Activated CD8-positive, alpha-beta memory T cell treated with anti-CD3 and anti-CD28 coated beads, Interleukin-2, amount 10 ng/mL, durations not matched to agents 7 days and 5 days (primary cell): ENCODE data around the gene POU4F2. TPM values are rescaled to one million over a fixed set of nuclear protein-coding genes. Genes with fewer than 3 reads are reported as not detected.
A peak's percentile ranks its signal among the peaks of the same experiment; 100 is the strongest.
"Not testable (repeated sequence)": the region's sequence is repeated elsewhere in the genome, so short reads cannot be mapped to it uniquely, and the experiment has no call there.

Experiments used
- ATAC-seq: fragments of 150-1000 bp; cut with Tn5 transposase; one replicate; pipeline ENCODE4 v1.10.0; 2021; ENCODE audit warnings: moderate library complexity
- CTCF ChIA-PET: fragments of 350-600 bp; sonication (Branson Sonifier 250); formaldehyde crosslinking; loops from one replicate; lab custom pipeline; 2021; ENCODE audit warnings: antibody characterized with exemption; lab: Charles Lee
- DNase-seq: peaks from one replicate; pipeline ENCODE4 v3.0.0-alpha.2; 2020
- H3K27ac Mint-ChIP-seq: one replicate; pipeline ENCODE4 v1.8.0; 2021; ENCODE audit warnings: mild to moderate bottlenecking, mixed read lengths
- H3K27me3 Mint-ChIP-seq: one replicate; pipeline ENCODE4 v1.8.0; 2021; ENCODE audit warnings: mixed read lengths
- H3K36me3 Mint-ChIP-seq: one replicate; pipeline ENCODE4 v1.8.0; 2021; ENCODE audit warnings: mild to moderate bottlenecking, mixed read lengths
- H3K4me1 Mint-ChIP-seq: one replicate; pipeline ENCODE4 v1.8.0; 2021; ENCODE audit warnings: mixed read lengths
- H3K4me3 Mint-ChIP-seq: one replicate; pipeline ENCODE4 v1.8.0; 2021; ENCODE audit warnings: mild to moderate bottlenecking, moderate library complexity, mixed read lengths
- H3K9me3 Mint-ChIP-seq: one replicate; pipeline ENCODE4 v1.8.0; 2022; ENCODE audit warnings: low read depth, mixed read lengths
- total RNA-seq, 2 experiments: library from RNA; stranded (reverse); gene quantifications; one replicate each; pipeline ENCODE4 v1.2.3, GENCODE V29; 2021

POU4F2 gene
- total RNA-seq, 2 experiments from 2014 or later = not detected

GRCh38 chr4:146643812-146644401, 5.2 kb downstream of the POU4F2 start:
- CTCF ChIA-PET = no interaction called here
- no peak for ATAC-seq

GRCh38 chr4:146645921-146646320, 7.2 kb downstream of the POU4F2 start:
- Mint-ChIP-seq H3K27ac (no peak overlapping the region), H3K36me3 (peaks cover 2% of the 10 kb centered on the region), H3K4me3 (no peak overlapping the region), H3K27me3 (peaks cover 91% of the 10 kb centered on the region), H3K9me3 (no peaks in the 10 kb centered on the region), H3K4me1 (no peaks in the 10 kb centered on the region)
- DNase-seq (no peak), ATAC-seq (no peak)
- CTCF ChIA-PET = no interaction called here

More at GRCh38 chr4:146643812-146644401, 5.2 kb downstream of the POU4F2 start:
- Mint-ChIP-seq H3K27ac (no peak overlapping the region), H3K27me3 (peaks cover 88% of the 10 kb centered on the region), H3K9me3 (no peaks in the 10 kb centered on the region), H3K36me3 (peaks cover 7% of the 10 kb centered on the region), H3K4me1 (peaks cover 6% of the 10 kb centered on the region), H3K4me3 (no peak overlapping the region)
- no peak for DNase-seq

DNA sequence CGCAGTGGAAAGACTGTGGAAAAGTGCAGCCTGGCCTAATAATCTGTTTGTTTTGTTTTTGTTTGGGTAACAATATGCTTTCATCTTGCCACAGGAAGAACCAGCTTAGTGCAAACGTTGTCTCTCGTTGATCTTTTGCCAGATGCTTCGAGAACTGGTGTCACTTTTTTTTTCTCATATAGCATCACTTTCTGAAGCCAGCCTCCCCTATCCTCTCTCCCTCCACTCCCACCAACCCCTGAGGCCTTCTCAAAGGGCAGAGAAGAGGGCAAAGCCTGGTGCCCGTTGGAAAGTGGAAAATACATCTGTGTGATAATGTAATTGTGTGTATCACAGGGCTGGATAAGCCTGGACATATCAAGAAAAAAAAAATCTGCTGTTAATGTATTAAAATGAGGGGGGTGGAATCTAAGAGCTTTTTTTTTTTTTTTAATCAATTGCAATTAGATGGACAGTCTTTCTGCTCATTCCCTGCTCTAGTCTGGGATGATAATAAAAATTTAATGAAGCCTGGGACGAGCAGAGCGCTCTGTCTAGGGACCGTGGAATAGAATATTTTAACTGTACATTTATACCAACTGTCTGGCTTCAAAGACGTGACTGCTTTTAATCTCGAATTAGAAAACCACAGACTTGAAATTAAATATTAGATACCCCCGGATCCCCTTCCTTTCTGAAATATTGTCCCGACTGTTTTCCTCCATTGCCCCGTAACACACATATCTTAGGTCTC, 8.1 kb downstream of the POU4F2 start:
- no peaks in the 10 kb centered on the region for H3K36me3 Mint-ChIP-seq
- CTCF ChIA-PET = no interaction called here
- H3K27me3 Mint-ChIP-seq = peaks cover 92% of the 10 kb centered on the region
- H3K4me3 Mint-ChIP-seq = no peak overlapping the region
- H3K27ac Mint-ChIP-seq = no peak overlapping the region
- no peaks in the 10 kb centered on the region for H3K4me1 Mint-ChIP-seq
- ATAC-seq (no peak), DNase-seq (no peak)
- no peaks in the 10 kb centered on the region for H3K9me3 Mint-ChIP-seq

- Mint-ChIP-seq H3K4me3 (no peak overlapping the region), H3K9me3 (no peaks in the 10 kb centered on the region), H3K27me3 (peaks cover 93% of the 10 kb centered on the region), H3K27ac (no peak overlapping the region), H3K4me1 (no peaks in the 10 kb centered on the region), H3K36me3 (peaks cover 1% of the 10 kb centered on the region)
- no peak for DNase-seq
- CTCF ChIA-PET = no interaction called here
- no peak for ATAC-seq
These were observed 9.1 kb downstream of the POU4F2 start for GRCh38 chr4:146647615-146648460.

GRCh38 chr4:146648461-146648783, 9.7 kb downstream of the POU4F2 start:
- Mint-ChIP-seq H3K36me3 (peaks cover 1% of the 10 kb centered on the region), H3K4me3 (no peak overlapping the region), H3K27ac (no peak overlapping the region), H3K27me3 (peaks cover 95% of the 10 kb centered on the region), H3K9me3 (no peaks in the 10 kb centered on the region), H3K4me1 (no peaks in the 10 kb centered on the region)
- ATAC-seq (no peak), DNase-seq (no peak)
- CTCF ChIA-PET = no interaction called here

DNA sequence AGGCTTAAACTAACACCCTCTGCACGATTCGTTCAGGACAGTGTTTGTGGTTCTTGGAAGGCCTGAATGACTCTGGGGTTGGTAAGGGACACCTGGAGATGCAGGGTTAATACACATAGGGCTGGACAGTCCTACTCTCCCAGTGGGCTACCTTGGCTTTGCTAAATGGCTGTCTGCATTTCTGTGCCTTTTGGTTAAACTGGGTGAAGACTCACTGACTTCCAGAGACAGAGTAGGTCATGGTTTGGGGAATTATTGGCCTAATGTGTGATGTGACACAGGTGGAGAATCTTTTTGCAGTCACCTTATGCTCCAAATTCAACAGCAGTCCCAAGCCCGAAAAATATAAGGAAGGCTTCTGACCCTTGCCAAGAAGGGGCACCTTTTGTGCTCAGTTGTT, 10.5 kb downstream of the POU4F2 start:
- Mint-ChIP-seq H3K36me3 (peaks cover 1% of the 10 kb centered on the region), H3K27me3 (peaks cover 96% of the 10 kb centered on the region), H3K9me3 (no peaks in the 10 kb centered on the region), H3K4me3 (no peak overlapping the region), H3K27ac (no peak overlapping the region), H3K4me1 (no peaks in the 10 kb centered on the region)
- no peak for DNase-seq
- no peak for ATAC-seq
- CTCF ChIA-PET = no interaction called here

- Mint-ChIP-seq H3K4me1 (peaks cover 4% of the 10 kb centered on the region), H3K27me3 (peaks cover 94% of the 10 kb centered on the region), H3K4me3 (no peak overlapping the region), H3K27ac (no peak overlapping the region), H3K9me3 (no peaks in the 10 kb centered on the region), H3K36me3 (peaks cover 4% of the 10 kb centered on the region)
- CTCF ChIA-PET = no interaction called here
- DNase-seq = no peak
- no peak for ATAC-seq
These were observed 11.3 kb downstream of the POU4F2 start for GRCh38 chr4:146650034-146650433.

DNA sequence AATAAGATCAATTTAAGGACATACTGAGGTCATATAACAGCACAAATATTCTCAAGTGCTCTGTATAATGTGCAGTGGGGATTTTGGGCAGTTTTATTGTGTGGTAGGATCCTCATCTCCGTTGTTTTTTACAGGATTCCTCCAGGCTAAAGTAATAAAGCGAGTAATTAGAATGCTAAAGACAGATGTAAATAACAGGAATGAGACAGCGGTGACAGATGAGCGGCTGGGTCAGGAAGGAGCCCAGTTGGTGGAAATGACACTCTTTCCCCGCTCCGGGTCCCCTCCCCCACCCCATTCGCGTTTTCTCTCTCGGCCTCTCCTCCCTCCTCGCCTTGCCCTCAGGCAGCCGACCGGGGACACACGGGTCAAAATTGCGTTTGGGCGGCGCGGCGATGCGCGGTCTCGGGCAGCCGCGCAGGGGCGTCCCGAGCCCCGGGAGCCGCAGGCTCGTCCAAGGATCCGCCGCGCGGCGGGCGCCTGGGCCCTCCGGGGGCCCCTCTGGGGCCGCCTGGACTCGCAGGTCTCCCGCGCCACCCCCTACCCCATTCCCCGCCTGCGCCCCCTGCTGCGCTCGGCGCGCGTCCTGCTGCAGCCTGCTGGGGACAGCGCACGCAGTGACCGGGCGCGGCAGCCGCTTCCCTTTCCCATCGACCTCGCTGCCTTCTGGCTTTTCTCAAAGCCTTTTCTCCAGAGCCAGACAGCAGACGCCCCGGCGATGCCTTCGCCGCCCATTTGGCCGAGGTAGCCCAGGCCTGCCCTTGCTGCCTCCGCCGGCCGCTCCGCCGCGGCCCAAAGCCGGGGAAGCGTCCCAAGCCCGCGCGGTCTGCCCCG, 16.2 kb downstream of the POU4F2 start:
- DNase-seq (no peak), ATAC-seq (peak; percentile 20)
- H3K36me3 Mint-ChIP-seq = peaks cover 4% of the 10 kb centered on the region
- H3K27ac Mint-ChIP-seq = no peak overlapping the region
- no peaks in the 10 kb centered on the region for H3K9me3 Mint-ChIP-seq
- peak overlapping the region; percentile 57 for H3K4me3 Mint-ChIP-seq
- H3K4me1 Mint-ChIP-seq = peaks cover 6% of the 10 kb centered on the region
- CTCF ChIA-PET = no interaction called here
- peaks cover 82% of the 10 kb centered on the region for H3K27me3 Mint-ChIP-seq

- CTCF ChIA-PET = no interaction called here
These were observed 16.8 kb downstream of the POU4F2 start for GRCh38 chr4:146655521-146655856.

DNA sequence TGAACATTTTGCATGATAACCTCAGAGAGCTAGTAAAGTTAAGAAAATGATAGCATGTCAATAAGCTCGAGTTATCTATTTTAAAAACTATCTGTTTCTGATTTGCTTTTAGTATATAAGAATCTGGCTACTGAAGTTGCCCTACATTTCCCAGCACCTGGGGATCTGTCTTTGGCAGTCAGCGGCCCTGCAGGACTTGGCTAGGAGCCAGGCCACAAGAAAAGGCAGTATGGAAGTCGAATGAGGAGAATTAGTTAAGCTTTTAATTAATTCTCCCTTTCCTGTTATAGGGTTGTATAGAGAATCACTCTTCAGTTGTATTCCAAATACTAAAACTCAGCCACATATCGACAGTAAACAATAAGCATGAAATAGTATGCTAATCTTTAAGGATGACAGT, 22.7 kb downstream of the POU4F2 start:
- CTCF ChIA-PET = no interaction called here
- Mint-ChIP-seq H3K27me3 (peaks cover 28% of the 10 kb centered on the region), H3K4me3 (no peak overlapping the region), H3K4me1 (no peaks in the 10 kb centered on the region), H3K36me3 (no peaks in the 10 kb centered on the region), H3K27ac (no peak overlapping the region), H3K9me3 (peaks cover 2% of the 10 kb centered on the region)
- ATAC-seq = no peak
- DNase-seq = no peak

More at GRCh38 chr4:146655521-146655856, 16.8 kb downstream of the POU4F2 start:
- H3K9me3 Mint-ChIP-seq = no peaks in the 10 kb centered on the region
- peaks cover 4% of the 10 kb centered on the region for H3K36me3 Mint-ChIP-seq
- H3K27ac Mint-ChIP-seq = no peak overlapping the region
- H3K4me1 Mint-ChIP-seq = peaks cover 6% of the 10 kb centered on the region
- peaks cover 81% of the 10 kb centered on the region for H3K27me3 Mint-ChIP-seq
- DNase-seq (no peak), ATAC-seq (no peak)
- H3K4me3 Mint-ChIP-seq = no peak overlapping the region

DNA sequence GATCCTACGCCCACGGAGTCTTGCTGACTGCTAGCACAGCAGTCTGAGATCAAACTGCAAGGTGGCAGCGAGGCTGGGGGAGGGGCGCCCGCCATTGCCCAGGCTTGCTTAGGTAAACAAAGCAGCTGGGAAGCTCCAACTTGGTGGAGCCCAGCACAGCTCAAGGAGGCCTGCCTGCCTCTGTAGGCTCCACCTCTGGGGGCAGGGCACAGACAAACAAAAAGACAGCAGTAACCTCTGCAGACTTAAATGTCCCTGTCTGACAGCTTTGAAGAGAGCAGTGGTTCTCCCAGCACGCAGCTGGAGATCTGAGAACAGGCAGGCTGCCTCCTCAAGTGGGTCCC, 25.2 kb downstream of the POU4F2 start:
- not testable (repeated sequence) for H3K27ac Mint-ChIP-seq, H3K4me3 Mint-ChIP-seq
- H3K27me3 Mint-ChIP-seq = peaks cover 11% of the 10 kb centered on the region

DNA sequence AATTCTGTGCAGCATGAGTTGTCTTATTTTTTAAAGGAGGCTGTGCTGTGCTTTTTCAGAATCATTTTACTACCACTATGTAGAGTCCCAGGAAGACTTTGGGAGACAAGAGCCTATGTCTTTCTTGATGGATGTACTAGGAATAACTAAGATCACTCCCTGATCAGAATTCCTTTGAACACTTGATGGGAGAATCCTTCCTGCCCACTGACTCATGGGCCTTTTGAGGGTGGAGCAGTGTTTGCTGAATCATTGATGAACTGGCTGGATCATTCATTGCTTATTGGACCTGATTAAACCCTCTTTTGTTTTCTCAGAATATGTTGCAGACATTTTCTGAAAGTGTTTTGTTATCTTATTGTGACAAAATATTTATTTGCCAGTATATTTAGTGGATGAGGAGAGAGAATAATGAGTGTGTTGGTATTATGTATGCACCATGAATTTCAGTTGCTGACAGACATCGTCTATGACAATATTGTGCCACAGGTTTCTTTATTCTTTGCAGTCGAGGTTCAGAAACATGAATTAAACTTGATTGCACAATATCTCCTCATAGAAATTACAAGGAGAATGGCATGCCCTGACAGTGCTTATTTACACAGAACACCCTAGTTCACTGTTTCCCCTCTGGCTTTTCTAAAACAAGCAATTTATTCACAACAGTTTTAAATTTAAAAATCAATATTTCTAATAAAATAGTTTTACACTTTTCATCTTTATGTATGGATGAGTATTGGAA, 36.3 kb downstream of the POU4F2 start:
- ATAC-seq (no peak), DNase-seq (no peak)
- Mint-ChIP-seq H3K4me1 (no peaks in the 10 kb centered on the region), H3K27me3 (no peaks in the 10 kb centered on the region), H3K9me3 (no peaks in the 10 kb centered on the region), H3K27ac (no peak overlapping the region), H3K4me3 (no peak overlapping the region), H3K36me3 (no peaks in the 10 kb centered on the region)
- CTCF ChIA-PET = no interaction called here

More for the DNA sequence above, 25.2 kb downstream of the POU4F2 start:
- H3K36me3 Mint-ChIP-seq, H3K4me1 Mint-ChIP-seq, ATAC-seq, DNase-seq, H3K9me3 Mint-ChIP-seq, CTCF ChIA-PET: not testable (repeated sequence)
